ENCODE data around the gene ZBTB17.

Gene ZBTB17

DNA sequence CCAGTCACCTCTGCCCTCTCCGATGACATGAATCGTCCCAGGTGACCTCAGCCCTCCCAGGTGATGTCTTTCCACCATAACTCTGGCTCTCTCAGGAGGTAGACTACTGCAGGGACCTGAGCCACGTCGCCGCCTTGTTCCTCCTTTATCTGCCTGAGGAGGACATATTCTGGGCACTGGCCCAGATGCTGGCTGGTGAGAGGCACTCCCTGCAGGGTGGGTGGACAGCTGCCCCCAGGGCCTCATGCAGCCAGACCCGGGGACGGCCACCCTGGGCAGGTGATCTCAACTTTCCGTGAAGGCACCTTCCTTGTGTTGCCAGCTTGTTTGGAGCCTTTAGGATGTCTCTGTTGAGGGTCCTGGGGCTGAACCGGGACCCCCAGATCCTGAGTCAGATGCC, 13.9 kb upstream of the ZBTB17 start:
- Histone ChIP-seq H3K4me1 (ENCODE audit: insufficient read depth, low read length) (no peaks in the 10 kb centered on the region), H3K27ac (ENCODE audit: low read length) (no peak overlapping the region), H3K36me3 (ENCODE audit: insufficient read depth, low read length) (no peaks in the 10 kb centered on the region), H2AFZ (ENCODE audit: low read depth, low read length) (no peak overlapping the region), H3K79me2 (ENCODE audit: insufficient read depth, low read length) (no peaks in the 10 kb centered on the region), H3K4me2 (ENCODE audit: insufficient read depth, low read length) (no peak overlapping the region), H3K27me3 (ENCODE audit: insufficient read depth, low read length, poor library complexity) (no peaks in the 10 kb centered on the region), H4K20me1 (ENCODE audit: insufficient read depth, low read length) (no peaks in the 10 kb centered on the region; the same call in 1 of the 2 replicates), H3K9ac (ENCODE audit: low read depth, low read length) (no peak overlapping the region), H3K4me3 (ENCODE audit: low read depth in 1 of 2, low read length in 2 of 2) (no peak overlapping the region), H3K9me3 (ENCODE audit: insufficient read depth, low read length, severe bottlenecking) (no peaks in the 10 kb centered on the region)
- no peak for TF ChIP-seq EZH2 (IDR thresholded peaks at IDR 0.05; ENCODE audit: borderline replicate concordance, low read depth, low read length, severe bottlenecking)
- TF ChIP-seq, protein P1, sequence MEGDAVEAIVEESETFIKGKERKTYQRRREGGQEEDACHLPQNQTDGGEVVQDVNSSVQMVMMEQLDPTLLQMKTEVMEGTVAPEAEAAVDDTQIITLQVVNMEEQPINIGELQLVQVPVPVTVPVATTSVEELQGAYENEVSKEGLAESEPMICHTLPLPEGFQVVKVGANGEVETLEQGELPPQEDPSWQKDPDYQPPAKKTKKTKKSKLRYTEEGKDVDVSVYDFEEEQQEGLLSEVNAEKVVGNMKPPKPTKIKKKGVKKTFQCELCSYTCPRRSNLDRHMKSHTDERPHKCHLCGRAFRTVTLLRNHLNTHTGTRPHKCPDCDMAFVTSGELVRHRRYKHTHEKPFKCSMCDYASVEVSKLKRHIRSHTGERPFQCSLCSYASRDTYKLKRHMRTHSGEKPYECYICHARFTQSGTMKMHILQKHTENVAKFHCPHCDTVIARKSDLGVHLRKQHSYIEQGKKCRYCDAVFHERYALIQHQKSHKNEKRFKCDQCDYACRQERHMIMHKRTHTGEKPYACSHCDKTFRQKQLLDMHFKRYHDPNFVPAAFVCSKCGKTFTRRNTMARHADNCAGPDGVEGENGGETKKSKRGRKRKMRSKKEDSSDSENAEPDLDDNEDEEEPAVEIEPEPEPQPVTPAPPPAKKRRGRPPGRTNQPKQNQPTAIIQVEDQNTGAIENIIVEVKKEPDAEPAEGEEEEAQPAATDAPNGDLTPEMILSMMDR (IDR thresholded peaks at IDR 0.05; ENCODE audit: borderline replicate concordance, extremely low read depth, low read length, poor library complexity, severe bottlenecking): no peak
- DNase-seq: no peak
- no peak for ATAC-seq (ENCODE audit: insufficient read depth, low read depth)

DNA sequence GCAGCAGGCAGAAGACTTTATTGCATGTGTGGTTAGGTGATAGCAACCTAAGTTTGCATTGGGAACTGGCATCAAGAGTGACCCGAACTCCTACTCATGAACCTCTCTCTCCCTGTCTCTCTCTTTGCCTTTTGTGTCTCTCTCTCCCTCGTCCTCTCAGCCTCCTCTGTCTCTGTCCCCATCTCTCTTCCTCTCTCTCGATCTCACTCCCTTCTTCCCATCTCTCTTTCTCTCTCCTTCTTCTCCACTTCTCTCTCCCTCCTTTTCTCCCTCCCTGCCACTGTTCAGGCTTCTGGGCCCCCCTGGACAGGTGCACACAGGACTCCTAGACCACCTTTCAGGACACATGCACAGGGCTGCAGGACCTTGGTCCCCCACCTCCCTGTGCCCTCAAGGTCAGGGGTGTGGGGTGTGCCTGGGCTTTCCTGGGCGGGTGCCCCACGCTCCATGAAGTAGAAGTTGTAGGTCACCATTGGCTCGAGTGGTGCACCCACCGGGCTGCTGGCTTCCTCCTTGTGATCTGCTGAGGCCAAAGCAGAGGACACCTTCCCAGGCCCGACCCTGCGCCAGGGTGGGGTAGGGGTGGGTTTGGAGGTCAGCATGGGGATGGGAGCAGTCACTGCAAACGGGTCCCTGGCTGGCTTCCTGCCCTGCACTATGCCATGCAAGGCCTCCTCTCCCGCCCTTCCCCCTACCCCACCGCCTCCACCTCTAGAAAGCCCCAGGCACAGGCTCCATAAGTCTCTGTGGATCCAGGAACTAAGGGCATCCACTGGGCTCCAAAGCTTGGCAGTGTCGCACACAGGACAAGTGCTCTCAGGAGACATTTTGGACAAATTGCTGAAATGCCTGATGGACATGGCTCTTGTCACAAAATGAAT, 13.2 kb upstream of the ZBTB17 start:
- Histone ChIP-seq H4K20me1 (ENCODE audit: insufficient read depth, low read length) (no peaks in the 10 kb centered on the region; the same call in 1 of the 2 replicates), H3K9me3 (ENCODE audit: insufficient read depth, low read length, severe bottlenecking) (no peaks in the 10 kb centered on the region), H3K79me2 (ENCODE audit: insufficient read depth, low read length) (no peaks in the 10 kb centered on the region), H3K4me2 (ENCODE audit: insufficient read depth, low read length) (no peak overlapping the region), H3K36me3 (ENCODE audit: insufficient read depth, low read length) (no peaks in the 10 kb centered on the region), H3K4me3 (ENCODE audit: low read depth in 1 of 2, low read length in 2 of 2) (no peak overlapping the region), H2AFZ (ENCODE audit: low read depth, low read length) (no peak overlapping the region), H3K27me3 (ENCODE audit: insufficient read depth, low read length, poor library complexity) (no peaks in the 10 kb centered on the region), H3K27ac (ENCODE audit: low read length) (no peak overlapping the region), H3K9ac (ENCODE audit: low read depth, low read length) (no peak overlapping the region), H3K4me1 (ENCODE audit: insufficient read depth, low read length) (no peaks in the 10 kb centered on the region)
- TF ChIP-seq, protein P1 (IDR thresholded peaks at IDR 0.05; ENCODE audit: borderline replicate concordance, extremely low read depth, low read length, poor library complexity, severe bottlenecking): no peak
- no peak for TF ChIP-seq EZH2 (IDR thresholded peaks at IDR 0.05; ENCODE audit: borderline replicate concordance, low read depth, low read length, severe bottlenecking)
- no peak for DNase-seq
- ATAC-seq (ENCODE audit: insufficient read depth, low read depth): no peak

GRCh38 chr1:15985611-15986297, 9.9 kb upstream of the ZBTB17 start:
- H3K4me2 ChIP-seq (ENCODE audit: insufficient read depth, low read length): no peak overlapping the region
- no peaks in the 10 kb centered on the region for H3K27me3 ChIP-seq (ENCODE audit: insufficient read depth, low read length, poor library complexity)
- H3K4me3 ChIP-seq (ENCODE audit: low read depth in 1 of 2, low read length in 2 of 2): no peak overlapping the region
- no peaks in the 10 kb centered on the region for H3K79me2 ChIP-seq (ENCODE audit: insufficient read depth, low read length)
- H2AFZ ChIP-seq (ENCODE audit: low read depth, low read length): no peak overlapping the region
- DNase-seq (no peak), ATAC-seq (ENCODE audit: insufficient read depth, low read depth) (no peak)
- H4K20me1 ChIP-seq (ENCODE audit: insufficient read depth, low read length): no peaks in the 10 kb centered on the region
- no peak overlapping the region for H3K27ac ChIP-seq (ENCODE audit: low read length)
- TF ChIP-seq, protein P1 (IDR thresholded peaks at IDR 0.05; ENCODE audit: borderline replicate concordance, extremely low read depth, low read length, poor library complexity, severe bottlenecking): no peak
- TF ChIP-seq EZH2 (IDR thresholded peaks at IDR 0.05; ENCODE audit: borderline replicate concordance, low read depth, low read length, severe bottlenecking): no peak
- no peaks in the 10 kb centered on the region for H3K36me3 ChIP-seq (ENCODE audit: insufficient read depth, low read length)
- H3K9ac ChIP-seq (ENCODE audit: low read depth, low read length): no peak overlapping the region
- H3K9me3 ChIP-seq (ENCODE audit: insufficient read depth, low read length, severe bottlenecking): peaks cover 2% of the 10 kb centered on the region
- no peaks in the 10 kb centered on the region for H3K4me1 ChIP-seq (ENCODE audit: insufficient read depth, low read length)
